GM18909 (cell line): ENCODE results near the gene CSN2.
"Not testable (repeated sequence)": the region's sequence is repeated elsewhere in the genome, so short reads cannot be mapped to it uniquely, and the experiment has no call there.

ENCODE experiments used
- ATAC-seq: cut with Tn5 transposase; IDR thresholded peaks from one replicate; pipeline ENCODE4 v1.9.1; 2021; ENCODE audit warnings: mild to moderate bottlenecking; ENCODE audit not compliant: unreplicated experiment, poor library complexity

Gene CSN2, protein sequence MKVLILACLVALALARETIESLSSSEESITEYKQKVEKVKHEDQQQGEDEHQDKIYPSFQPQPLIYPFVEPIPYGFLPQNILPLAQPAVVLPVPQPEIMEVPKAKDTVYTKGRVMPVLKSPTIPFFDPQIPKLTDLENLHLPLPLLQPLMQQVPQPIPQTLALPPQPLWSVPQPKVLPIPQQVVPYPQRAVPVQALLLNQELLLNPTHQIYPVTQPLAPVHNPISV

DNA sequence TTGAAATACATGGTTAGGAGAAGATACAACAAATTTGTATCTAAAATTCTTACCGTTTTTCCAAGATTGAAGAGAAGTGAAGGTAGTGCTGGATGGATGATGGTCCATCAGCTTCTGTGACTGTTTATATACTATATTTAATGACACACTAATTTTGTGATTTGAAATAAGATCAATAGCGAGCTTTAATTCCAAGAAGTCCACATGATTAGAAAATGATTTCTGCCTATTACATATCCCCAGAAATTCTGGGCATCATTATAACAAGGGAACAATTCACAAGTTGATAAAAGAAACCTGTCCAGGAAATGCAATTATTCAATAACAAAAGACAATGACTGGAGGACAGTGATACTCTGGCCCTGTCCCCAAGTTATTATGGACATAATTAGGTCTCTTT, at the start of gene CSN2:
CSN2 (minus strand) TSS at position 101 of the 400 bp plus-strand sequence. CDS start 4,733 bp downstream, outside the sequence.
- ATAC-seq = no peak

DNA sequence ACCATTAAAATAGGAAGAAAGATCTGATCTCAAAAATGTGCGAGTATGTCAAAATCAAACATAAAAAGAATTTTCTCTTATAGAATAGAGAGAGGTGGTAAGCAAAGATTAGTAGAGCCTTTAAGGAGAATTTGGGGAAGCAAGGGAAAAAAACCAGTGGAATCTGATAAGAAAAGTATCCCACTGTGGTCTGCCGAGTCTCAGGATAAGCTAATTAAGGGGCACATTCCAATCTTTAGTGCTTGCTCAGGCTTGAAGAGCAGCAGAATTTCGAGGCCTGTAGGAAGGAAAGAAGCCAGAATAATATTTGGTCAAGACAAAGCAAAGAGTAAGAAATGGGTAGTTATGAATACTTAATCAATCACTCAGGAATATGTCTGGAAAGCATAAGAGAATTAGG, 43.2 kb upstream of the CSN2 start:
- no peak for ATAC-seq

DNA sequence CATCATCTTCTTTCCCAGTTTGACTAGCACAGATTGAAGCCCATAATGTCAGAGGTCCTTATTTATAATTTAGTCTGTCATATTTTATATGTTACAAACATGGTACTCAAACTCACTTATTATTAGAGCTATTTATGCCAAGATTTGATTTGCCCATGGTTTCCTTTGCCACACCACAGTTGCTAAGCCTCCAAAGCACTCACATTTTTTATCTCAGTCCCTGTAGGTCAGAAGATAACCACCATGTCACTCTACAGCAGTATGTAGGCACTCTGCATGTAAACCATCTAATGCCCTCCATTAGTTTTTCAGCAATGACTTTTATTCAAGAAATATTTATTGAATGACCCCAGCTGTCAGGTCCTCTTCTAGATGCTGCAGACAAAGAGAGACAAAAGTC, 37.0 kb upstream of the CSN2 start:
- ATAC-seq = no peak

DNA sequence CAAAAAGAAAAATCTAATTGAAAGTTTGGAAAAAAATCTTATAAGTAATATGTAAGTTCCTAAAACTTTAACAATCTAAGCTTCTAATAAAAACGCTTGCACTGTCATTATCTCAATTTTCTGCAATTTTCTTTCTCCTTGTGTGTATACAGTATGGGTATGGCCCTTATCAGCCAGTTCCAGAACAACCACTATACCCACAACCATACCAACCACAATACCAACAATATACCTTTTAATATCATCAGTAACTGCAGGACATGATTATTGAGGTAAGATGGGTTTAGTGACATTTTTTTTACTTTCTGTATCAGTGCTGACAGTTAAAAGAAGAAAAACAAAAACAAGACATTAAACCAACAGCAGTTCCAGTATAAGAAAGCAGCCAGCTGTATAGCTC, 35.2 kb upstream of the CSN2 start:
- no peak for ATAC-seq

DNA sequence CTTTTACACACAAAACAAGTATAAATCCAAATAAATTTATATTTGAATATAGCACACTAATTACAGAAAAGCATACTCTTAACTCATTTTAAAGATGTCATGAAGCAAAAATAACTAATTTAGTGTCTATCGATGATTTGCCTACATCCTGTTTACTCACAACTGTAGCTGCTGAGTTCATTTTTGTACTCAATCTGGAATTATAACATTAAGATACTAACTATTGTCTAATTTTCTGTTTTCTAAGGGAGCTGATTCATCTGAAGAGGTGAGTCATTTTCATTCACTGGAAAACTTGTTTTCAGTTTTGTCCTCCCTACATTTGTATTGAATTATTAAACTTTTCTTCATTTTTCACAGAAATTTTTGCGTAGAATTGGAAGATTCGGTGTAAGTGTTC, 33.9 kb upstream of the CSN2 start:
- no peak for ATAC-seq

DNA sequence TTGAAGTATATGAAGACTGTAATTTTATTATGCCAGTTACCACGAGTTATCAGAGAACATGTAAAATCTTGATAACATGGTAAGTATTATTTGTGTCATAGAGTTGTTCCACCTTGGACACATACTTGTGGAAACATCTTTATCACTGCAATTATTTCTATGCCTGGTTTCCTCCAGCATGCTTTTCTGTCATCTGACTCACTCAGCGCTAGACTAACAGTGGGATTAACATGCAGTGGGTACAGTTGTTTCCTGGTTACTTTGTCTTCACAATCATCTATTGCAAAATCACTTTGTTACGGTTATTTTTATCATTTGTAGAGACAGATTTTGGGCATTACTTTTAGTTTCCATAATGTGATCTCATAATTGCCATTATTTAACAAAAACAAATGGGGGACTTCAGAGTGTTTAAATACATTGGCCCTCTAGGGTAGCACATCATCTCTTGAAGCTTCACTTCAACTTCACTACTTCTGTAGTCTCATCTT, 30.0 kb upstream of the CSN2 start, which contains the start of gene STATH:
STATH (plus strand) TSS at position 441 of the 491 bp plus-strand sequence. CDS start 2,472 bp downstream, outside the sequence.
- no peak for ATAC-seq

DNA sequence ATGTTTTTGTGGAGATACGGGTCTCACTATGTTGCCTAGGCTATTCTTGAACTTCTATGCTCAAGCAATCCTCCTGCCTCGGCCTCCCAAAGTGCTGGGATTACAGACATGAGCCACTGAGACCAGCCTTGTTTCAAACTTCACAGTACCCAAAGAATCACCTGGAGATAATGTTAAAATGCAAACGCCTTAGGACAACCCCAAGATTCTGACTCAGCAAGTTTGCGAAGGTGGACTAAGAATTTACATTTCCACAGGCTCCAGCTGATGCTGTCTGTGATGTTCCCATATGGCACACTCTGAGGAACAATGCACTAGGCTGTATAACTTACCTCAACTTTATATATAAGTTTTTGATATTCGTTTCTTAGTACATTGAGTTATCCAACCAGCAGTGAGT, 29.3 kb upstream of the CSN2 start:
- no peak for ATAC-seq

DNA sequence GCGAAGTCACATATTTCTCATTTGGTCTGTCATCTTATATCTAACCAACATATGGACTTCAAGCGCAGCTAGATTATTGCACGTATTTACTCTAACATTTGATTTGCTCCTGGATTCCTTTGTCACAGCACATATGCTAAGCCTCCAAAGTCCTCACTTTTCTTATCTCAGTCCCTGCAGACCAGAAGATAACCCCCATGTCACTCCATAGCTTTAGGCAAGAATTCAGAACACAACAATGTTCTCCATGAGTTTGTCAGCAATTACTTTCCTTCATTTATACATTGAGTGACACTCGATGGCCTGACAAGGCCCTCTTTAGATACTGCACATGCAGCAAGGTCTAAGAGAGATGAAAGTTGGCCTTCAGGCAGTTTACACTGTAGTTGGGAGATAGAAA, 25.5 kb upstream of the CSN2 start:
- ATAC-seq = no peak

DNA sequence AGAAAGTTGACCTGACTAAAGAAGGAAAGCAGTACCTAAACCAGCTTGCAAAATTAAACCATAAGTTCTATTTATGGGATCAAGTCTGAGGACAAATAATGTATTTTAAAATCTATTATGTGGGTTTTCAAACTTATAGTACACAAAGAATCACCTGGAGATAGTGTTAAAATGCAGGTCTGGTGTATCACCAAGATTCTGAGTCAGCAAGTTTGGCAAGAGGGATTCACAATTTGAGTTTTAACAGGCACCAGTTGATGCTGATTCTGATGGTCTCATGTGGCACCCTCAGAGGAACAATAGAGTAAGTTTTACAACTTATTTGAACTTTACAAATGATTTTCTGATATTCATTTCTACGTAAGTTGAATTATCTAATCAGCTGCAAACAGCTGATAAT, 21.1 kb upstream of the CSN2 start:
- ATAC-seq = no peak

DNA sequence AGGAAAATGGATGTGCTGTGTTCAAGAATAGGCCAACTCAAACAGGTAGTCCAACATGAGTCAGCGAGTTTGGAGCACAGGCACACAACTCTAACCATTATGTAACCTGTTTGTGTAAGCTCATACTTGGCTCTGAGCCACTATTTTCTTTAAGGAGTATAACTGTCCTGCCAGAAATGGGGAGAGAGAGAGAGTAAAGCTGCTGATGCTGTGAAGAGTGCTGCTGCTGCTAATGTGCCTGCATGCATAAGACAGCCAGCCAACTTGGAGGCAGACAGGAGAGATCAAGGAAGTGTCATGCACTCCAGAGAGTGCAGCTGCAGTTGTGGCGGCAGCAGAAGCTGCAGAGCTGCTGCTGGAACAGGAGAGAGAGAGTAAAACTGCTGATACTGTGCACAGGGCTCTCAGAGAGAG, 18.5 kb upstream of the CSN2 start:
- no peak for ATAC-seq

DNA sequence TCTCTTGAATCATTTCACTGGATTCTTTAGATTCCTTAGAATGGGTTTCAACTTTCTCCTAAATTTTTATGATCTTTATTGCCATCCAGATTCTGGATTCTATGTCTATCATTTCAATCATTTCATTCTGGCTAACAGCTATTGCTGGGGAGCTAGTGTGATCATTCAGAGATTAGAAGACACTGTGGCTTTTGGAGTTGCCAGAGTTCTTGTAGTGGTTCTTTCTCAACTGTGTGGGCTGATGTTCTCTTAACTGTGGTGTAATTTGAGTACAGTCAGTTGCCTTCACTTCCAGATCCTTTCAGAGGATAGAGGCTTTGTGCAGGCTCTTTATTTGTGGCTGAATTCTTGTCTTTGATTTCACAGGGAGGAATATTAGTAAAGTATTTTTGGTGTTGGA, 12.1 kb upstream of the CSN2 start:
- no peak for ATAC-seq

DNA sequence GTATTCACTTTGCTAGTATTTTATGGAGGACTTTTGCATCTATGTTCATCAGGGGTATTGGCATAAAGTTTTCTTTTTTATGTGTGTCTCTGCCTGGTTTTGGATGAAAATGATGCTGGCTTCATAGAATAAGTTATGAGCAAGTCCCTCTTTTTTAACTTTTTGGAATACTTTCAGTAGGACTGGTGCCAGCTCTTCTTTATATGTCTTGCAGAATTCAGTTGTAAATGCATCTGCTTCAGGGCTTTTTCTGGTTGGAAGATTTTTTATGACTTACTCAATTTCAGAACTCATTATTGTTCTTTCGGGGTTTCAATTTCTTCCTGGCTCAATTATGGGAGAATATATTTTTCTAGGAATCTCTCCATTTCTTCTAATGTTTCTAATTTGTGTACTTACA, 9.1 kb upstream of the CSN2 start:
- no peak for ATAC-seq

DNA sequence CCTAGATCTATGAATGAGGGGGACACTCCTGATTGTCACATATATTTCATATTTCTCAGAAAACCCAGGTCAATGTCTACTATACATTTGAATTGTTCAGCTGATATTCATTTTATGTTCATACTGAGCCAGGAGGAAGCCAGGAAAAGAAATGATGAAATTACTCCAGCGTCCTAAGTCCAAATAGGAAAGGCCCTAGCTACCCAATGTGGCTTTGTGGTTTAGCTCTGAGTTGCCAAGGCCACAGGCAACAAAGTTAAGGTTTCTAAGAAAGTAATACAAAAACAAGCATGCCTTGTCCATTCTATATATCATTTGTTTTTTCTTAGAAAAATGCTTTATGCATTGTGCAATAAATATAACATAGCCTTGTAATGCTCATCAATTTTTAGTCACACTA, 4.5 kb upstream of the CSN2 start:
- no peak for ATAC-seq

DNA sequence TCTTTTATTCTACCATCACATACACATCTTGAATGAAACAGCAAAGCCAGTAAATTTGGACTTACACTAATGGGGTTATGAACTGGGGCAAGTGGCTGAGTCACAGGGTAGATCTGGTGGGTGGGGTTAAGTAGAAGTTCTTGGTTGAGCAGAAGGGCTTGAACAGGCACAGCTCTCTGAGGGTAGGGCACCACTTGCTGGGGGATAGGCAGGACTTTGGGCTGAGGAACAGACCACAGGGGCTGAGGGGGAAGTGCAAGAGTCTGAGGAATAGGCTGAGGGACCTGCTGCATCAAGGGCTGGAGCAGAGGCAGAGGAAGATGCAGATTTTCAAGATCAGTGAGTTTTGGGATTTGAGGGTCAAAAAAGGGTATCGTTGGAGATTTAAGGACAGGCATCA, 8.3 kb downstream of the CSN2 start:
- no peak for ATAC-seq

DNA sequence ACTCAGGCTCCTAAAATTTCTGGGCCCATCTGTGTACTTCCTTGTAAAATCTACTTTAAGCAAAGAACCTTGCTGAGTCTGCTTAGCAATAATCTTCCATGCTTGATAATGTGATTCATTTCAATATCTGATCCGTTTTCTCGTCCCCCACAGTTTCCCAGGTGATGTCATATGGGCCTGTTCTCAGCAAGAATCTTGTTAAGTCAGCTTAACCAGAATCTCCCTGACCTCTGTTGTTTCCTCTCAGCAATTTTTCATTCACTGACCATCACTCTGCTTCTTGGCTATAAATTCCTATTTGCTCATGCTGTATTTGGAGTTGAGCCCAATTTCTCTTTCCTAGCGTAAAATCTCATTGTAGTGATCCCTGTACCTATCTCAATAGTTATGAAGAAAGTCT, 13.9 kb downstream of the CSN2 start:
- ATAC-seq = no peak

DNA sequence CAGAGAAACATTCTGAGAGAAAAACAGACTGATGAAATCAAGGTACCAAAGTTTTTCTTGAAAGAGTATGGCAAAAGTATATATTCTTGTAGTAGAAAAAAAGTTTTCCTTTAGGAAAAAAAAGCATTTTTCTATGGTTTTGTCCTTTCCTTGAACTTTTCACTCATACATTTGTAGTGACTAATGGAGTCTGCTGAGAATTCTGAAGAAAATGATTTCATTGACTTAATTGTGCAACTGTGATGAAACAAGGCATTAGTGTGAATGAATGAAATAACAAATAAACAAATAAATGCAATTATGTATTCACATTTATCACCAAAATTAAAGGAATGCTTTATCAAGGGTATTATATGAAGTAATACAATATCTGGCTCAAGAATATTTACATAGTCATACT, 29.0 kb downstream of the CSN2 start:
- ATAC-seq = no peak

DNA sequence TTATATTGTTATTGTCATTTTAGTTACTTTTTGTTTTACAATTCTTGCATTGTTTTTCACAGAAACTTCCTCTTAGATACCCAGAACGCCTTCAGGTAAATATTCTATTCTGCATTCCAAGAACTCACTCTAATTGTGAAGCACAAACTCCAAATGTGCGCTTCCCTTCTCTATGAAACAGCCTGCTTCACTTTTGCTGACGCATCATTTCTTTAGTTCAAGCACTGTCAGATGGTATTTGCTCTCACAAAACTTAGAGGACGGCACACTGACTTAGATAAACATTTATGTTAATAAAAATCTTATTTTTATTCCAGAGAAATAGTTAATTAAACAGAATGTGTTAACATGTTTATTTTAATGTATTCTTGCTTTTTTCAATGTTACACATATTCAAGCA, 31.4 kb downstream of the CSN2 start:
- no peak for ATAC-seq

DNA sequence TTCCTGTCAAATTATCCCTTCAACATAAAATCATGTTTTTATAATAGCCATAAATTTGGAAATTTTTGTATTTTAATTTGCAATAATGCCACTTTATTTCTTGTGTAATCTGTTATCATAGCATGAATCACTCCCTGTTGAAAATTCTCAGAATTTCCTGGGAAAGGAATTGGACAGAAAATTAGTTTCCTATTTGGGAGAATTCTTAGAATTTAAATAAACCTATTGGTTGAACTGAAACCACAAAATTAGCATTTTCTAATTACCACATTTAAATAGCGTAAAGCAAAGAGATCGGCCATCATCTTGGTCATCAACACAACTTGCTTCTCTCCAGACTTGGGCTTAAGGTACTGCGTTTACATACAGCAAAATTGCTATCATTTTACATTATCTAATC, 34.8 kb downstream of the CSN2 start, which contains the start of gene CSN1S1:
CSN1S1 (plus strand) TSS at position 301 of the 400 bp plus-strand sequence. CDS start 1,488 bp downstream, outside the sequence.
- no peak for ATAC-seq

DNA sequence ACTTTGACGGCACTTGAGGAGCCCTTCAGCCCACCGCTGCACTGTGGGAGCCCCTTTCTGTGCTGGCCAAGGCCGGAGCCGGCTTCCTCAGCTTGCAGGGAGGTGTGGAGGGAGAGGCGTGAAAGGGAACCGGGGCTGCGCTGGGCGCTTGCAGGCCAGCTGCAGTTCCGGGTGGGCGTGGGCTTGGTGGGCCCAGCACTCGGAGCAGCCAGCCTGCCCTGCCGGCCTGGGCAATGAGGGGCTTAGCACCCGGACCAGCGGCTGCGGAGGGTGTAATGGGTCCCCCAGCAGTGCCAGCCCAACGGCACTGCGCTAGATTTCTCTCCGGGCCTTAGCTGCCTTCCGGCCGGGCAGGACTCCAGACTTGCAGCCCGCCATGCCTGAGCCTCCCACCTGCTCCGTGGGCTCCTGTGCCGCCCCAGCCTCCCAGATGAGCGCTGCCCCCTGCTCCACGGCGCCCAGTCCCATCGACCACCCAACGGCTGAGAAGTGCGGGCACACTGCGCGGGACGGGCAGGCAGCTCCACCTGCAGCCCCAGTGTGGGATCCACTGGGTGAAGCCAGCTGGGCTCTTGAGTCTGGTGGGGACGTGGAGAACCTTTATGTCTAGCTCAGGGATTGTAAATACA, 41.6 kb downstream of the CSN2 start:
- not testable (repeated sequence) for ATAC-seq

DNA sequence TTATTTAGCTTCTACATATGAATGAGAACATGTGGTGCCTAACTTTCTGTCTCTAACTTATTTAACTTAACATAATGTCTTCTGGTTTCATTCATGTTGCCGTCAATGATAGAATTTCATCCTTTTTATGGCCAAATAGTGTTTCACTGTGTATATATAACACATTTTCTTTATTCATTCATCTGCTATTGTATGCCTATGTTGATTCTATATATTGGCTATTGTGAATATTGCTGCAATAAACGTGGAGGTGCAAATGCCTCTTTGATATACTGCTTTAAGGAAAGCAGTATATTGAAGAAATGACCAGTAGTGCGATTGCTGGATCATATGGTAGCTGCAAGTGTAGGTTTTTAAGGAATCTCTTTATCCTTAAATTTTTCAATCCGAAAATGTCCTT, 44.7 kb downstream of the CSN2 start:
- no peak for ATAC-seq

DNA sequence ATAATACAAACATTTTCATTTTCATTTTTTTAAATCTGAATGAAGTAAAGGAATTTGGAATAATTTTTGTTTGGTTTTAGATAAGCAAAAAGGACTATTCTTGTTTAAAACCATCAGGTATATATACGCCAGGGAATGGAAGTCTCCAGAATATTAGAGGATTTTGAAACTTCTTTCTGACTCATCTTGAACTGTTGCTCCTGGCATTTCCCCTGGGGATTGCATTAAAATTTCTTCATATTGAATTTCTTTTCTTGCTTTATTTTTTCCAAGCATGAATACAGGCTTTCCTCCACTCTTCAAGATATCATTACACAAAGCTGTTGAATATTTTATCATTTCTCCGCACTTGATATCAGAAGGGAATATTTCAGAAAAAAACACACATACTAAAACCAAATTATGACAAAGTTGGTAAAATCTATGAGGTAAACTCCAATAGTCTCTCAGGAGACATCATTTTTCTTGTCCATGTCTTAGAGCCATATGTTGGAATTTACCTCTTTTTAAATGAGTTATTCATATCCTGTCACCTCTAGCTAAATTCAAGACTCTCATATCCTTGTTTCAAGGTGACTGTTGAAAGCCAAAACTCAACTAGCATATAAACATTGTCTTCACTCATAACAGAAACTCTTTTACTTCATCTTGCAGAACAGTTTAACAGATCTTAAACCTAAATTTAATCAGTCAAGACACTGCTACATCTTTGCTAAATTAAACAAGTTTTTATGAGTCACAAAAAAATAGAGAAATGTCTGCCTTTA, 55.3 kb downstream of the CSN2 start:
- peak; percentile 80 for ATAC-seq
